HCT116 (cell line): ENCODE data around the gene GSK3A. TPM values are rescaled to one million over a fixed set of nuclear protein-coding genes. Genes with fewer than 3 reads are reported as not detected.

ENCODE experiments used
- ATAC-seq: fragments of 200-7000 bp; cut with Tn5 transposase; 2 replicates; pipeline ENCODE4 v1.9.1; 2020; ENCODE audit warnings: mild to moderate bottlenecking, moderate library complexity
- BruUV-seq: library from RNA; stranded (reverse); fragments of 400-500 nt; replicated peaks from 2 replicates; lab custom pipeline; 2021; lab: Mats Ljungman, UMichigan
- CTCF ChIA-PET: fragments of 300-600 bp; sonication (Branson Sonifier 250); formaldehyde crosslinking; loops from one replicate; lab custom pipeline; 2021; ENCODE audit warnings: antibody characterized with exemption; lab: Charles Lee
- POLR2A ChIA-PET: fragments of 300-600, 350-600 bp; sonication (Branson Sonifier 250); formaldehyde crosslinking; loops from one replicate; lab custom pipeline; 2021; ENCODE audit warnings: antibody characterized with exemption; lab: Charles Lee
- RAD21 ChIA-PET, 2 experiments: fragments of 300-600 bp; sonication (Branson Sonifier 250); formaldehyde crosslinking; loops; one replicate each; lab custom pipeline; 2023; ENCODE audit warnings: low total read pairs in 2 of 2; ENCODE audit not compliant: uncharacterized antibody in 2 of 2, unreplicated experiment in 2 of 2, low non-redundant PET in 1 of 2; lab: Charles Lee
- DNase-seq: peaks from one replicate; pipeline ENCODE4 v3.0.0-alpha.2; 2010; ENCODE audit warnings: low read depth, low spot score
- H2AFZ ChIP-seq: fragments of 200-600 bp; shearing (Covaris generic), sonication (generic); 2 replicates; pipeline ENCODE4 v1.6.1; 2017; ENCODE audit warnings: low read depth, mixed run types, mixed read lengths, antibody characterized with exemption, low read length; ENCODE audit not compliant: poor library complexity, severe bottlenecking
- H3K27ac ChIP-seq: 2 replicates; pipeline ENCODE4 v1.5.1; 2012; ENCODE audit warnings: low read depth, low read length
- H3K27me3 ChIP-seq: fragments of 200-600 bp; sonication (generic); 2 replicates; pipeline ENCODE4 v1.6.1; 2016; ENCODE audit warnings: mixed run types, low read length, mixed read lengths; ENCODE audit not compliant: insufficient read depth
- H3K36me3 ChIP-seq, 2 experiments: fragments of 200-500 bp in 1 of 2; fragments of 200-600 bp in 1 of 2; sonication (Bioruptor generic) in 1 of 2; sonication (generic) in 1 of 2; 2 replicates each; pipeline versions ENCODE4 v1.5.1 to v1.6.1; 2014 to 2016; ENCODE audit warnings: low read length in 2 of 2, inconsistent platforms in 1 of 2, mixed read lengths in 1 of 2, mixed run types in 1 of 2; ENCODE audit not compliant: insufficient read depth in 2 of 2, control insufficient read depth in 1 of 2
- H3K4me1 ChIP-seq, 2 experiments: fragments of 200-600 bp in 1 of 2; sonication (generic) in 1 of 2; 2 replicates each; pipeline versions ENCODE4 v1.5.1 to v1.6.1; 2012 to 2017; ENCODE audit warnings: low read length in 2 of 2, inconsistent platforms in 1 of 2, mild to moderate bottlenecking in 1 of 2, mixed read lengths in 1 of 2, mixed run types in 1 of 2, moderate library complexity in 1 of 2; ENCODE audit not compliant: insufficient read depth in 2 of 2, control insufficient read depth in 1 of 2
- H3K4me2 ChIP-seq: fragments of 200-600 bp; sonication (generic); 2 replicates; pipeline ENCODE4 v1.6.1; 2017; ENCODE audit warnings: mixed run types, low read length, mixed read lengths
- H3K4me3 ChIP-seq, 2 experiments: fragments of 200-600 bp in 1 of 2; sonication (generic) in 1 of 2; replicated peaks in 1 of 2; 2 replicates each; pipeline ENCODE4 v1.5.1; 2011 to 2016; ENCODE audit warnings: low read length in 2 of 2, control low read depth in 1 of 2, low read depth in 1 of 2, mild to moderate bottlenecking in 1 of 2, mixed read lengths in 1 of 2, mixed run types in 1 of 2
- H3K79me2 ChIP-seq: fragments of 200-600 bp; sonication (generic); 2 replicates; pipeline ENCODE4 v1.6.1; 2017; ENCODE audit warnings: mild to moderate bottlenecking, mixed run types, low read length, moderate library complexity, mixed read lengths; ENCODE audit not compliant: insufficient read depth
- H3K9ac ChIP-seq: fragments of 200-600 bp; sonication (generic); 2 replicates; pipeline ENCODE4 v1.6.1; 2016; ENCODE audit warnings: low read length, mixed read lengths
- H3K9me2 ChIP-seq: fragments of 200-600 bp; sonication (generic), shearing (Covaris generic); 2 replicates; pipeline ENCODE4 v1.6.1; 2017; ENCODE audit warnings: mixed run types, mild to moderate bottlenecking, moderate library complexity; ENCODE audit not compliant: insufficient read depth
- H3K9me3 ChIP-seq, 2 experiments: fragments of 200-500 bp in 1 of 2; fragments of 200-600 bp in 1 of 2; sonication (Bioruptor generic) in 1 of 2; sonication (generic) in 1 of 2; 2 replicates each; pipeline ENCODE4 v1.6.1; 2014 to 2017; ENCODE audit warnings: low read length in 2 of 2, mixed read lengths in 2 of 2, inconsistent platforms in 1 of 2, low read depth in 1 of 2, mild to moderate bottlenecking in 1 of 2, mixed run types in 1 of 2, moderate library complexity in 1 of 2; ENCODE audit not compliant: control insufficient read depth in 1 of 2, insufficient read depth in 1 of 2
- H4K20me1 ChIP-seq: fragments of 200-600 bp; sonication (generic), shearing (Covaris generic); 2 replicates; pipeline ENCODE4 v1.6.1; 2017; ENCODE audit warnings: mixed run types, mild to moderate bottlenecking, moderate library complexity; ENCODE audit not compliant: insufficient read depth
- EGR1 ChIP-seq: IDR thresholded peaks from 2 replicates; pipeline ENCODE4 v1.6.1; 2012; ENCODE audit warnings: low read depth
- ELF1 ChIP-seq: IDR thresholded peaks from 2 replicates; pipeline ENCODE4 v1.6.1; 2012; ENCODE audit warnings: low read depth, borderline replicate concordance
- EZH2 ChIP-seq: fragments of 200-600 bp; sonication (generic); IDR thresholded peaks from 2 replicates; pipeline ENCODE4 v1.6.1; 2017; ENCODE audit warnings: antibody characterized with exemption, mixed run types
- EZH2phosphoT487 ChIP-seq: fragments of 200-600 bp; IDR thresholded peaks from 2 replicates; pipeline ENCODE4 v1.6.1; 2018; ENCODE audit warnings: antibody characterized with exemption, borderline replicate concordance
- JUND ChIP-seq: IDR thresholded peaks from 2 replicates; pipeline ENCODE4 v1.6.1; 2012
- SRF ChIP-seq: IDR thresholded peaks from 2 replicates; pipeline ENCODE4 v1.6.1; 2012; ENCODE audit warnings: low read depth
- TCF7L2 ChIP-seq: IDR thresholded peaks from 2 replicates; pipeline ENCODE4 v1.7.0; 2011; ENCODE audit warnings: borderline replicate concordance, inconsistent platforms; ENCODE audit not compliant: insufficient read depth, insufficient read length; ENCODE audit errors: extremely low read depth
- ZNF274 ChIP-seq: fragments of 200-500 bp; sonication (Bioruptor generic); IDR thresholded peaks from 2 replicates; pipeline ENCODE4 v1.6.1; 2014; ENCODE audit warnings: mild to moderate bottlenecking, low read depth, low read length, inconsistent platforms
- intact Hi-C: fragments of 100-400 bp; cut with micrococcal nuclease; formaldehyde crosslinking; loops from 2 replicates; pipeline ENCODE4 v1.10.0; 2022
- total RNA-seq: library from RNA; stranded (reverse); gene quantifications from one replicate; pipeline ENCODE4 v1.2.1, GENCODE V29; 2021; ENCODE audit not compliant: unreplicated experiment
- TF ChIP-seq, protein P1 (sequence below): IDR thresholded peaks from 2 replicates; pipeline ENCODE4 v1.6.1; 2012

The GSK3A gene
- total RNA-seq, 1 experiment from 2014 or later = 57.2 TPM

- no peak for TF ChIP-seq EZH2phosphoT487
Measured at GRCh38 chr19:42279155-42279901, 36.9 kb upstream of the GSK3A start (continued).

DNA sequence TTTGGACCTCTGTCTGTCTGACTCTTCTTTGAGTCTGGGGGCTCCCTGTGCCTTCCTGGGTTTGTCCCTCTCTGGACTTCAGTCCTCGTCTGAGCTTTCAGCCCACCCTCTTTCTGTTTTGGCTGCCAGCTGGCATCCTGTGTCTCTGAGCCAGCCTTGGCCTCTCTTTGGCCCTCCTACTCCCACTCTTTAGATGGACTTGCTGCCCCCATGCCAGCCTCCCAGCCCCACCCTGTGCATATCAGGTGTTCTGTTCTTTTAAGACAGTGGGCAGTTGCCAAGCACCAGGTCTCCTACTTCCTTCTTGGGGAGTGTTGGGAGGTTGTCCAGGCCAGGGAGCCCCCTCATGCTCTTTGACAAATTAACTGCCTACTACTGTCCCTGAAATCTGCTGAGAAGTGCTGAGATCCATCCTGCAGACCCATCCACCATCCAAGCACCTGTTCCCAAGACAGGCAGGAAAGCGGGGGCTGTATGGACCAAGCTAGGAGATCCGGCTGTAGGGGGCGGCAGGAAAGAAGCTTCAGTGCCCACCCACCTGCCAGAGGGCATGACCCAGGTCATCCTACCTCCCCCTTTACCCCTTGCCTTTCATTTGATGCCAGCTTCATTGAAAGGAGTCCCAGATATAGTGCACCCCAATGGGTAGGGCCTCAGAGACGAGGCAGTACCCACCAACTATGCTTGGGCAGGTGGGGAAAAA, 36.2 kb upstream of the GSK3A start:
- no peak for TF ChIP-seq EGR1
- TF ChIP-seq EZH2 = no peak
- TF ChIP-seq, protein P1, sequence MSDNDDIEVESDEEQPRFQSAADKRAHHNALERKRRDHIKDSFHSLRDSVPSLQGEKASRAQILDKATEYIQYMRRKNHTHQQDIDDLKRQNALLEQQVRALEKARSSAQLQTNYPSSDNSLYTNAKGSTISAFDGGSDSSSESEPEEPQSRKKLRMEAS = no peak
- no peak for TF ChIP-seq SRF
- no peak for TF ChIP-seq JUND
- TF ChIP-seq ELF1 = no peak
- TF ChIP-seq ZNF274 = no peak
- TF ChIP-seq TCF7L2 = no peak
- TF ChIP-seq, all 23 proteins: peak for 0
- ATAC-seq = no peak
- CTCF ChIA-PET = interaction anchor here (0.6 to 4.8 kb wide), 7 partner anchors 8 to 185 kb away, joined by 3 to 63 read pairs (median 17); partner anchors contain the start of gene GSK3A
- Histone ChIP-seq H3K4me3 (no peak overlapping the region), H2AFZ (no peak overlapping the region), H3K9ac (no peak overlapping the region), H3K27ac (peak overlapping the region; percentile 94), H3K36me3 (peaks cover 3 to 5% of the 10 kb centered on the region in 2 experiments; a peak in 2 of 4 replicates), H3K4me2 (peak overlapping the region; percentile 97), H3K4me1 (peaks cover 43 to 59% of the 10 kb centered on the region in 2 experiments), H3K9me2 (no peaks in the 10 kb centered on the region), H3K27me3 (no peaks in the 10 kb centered on the region), H4K20me1 (no peaks in the 10 kb centered on the region), H3K79me2 (no peaks in the 10 kb centered on the region; the same call in 1 of the 2 replicates), H3K9me3 (no peaks in the 10 kb centered on the region)
- intact Hi-C loops = loop anchor here (1.0 kb wide), 1 partner anchor 32 kb away; no protein-coding TSS in a partner anchor
- POLR2A ChIA-PET = interaction anchor here (0.7 to 2.5 kb wide), 3 partner anchors 23 to 35 kb away, joined by 3 to 19 read pairs (median 3); partner anchors contain the start of genes ERF, PAFAH1B3 and PRR19
- RAD21 ChIA-PET = interaction anchor here (0.6 to 1.4 kb wide), 3 partner anchors 30 to 34 kb away, joined by 4 to 6 read pairs (median 5); no protein-coding TSS in a partner anchor
- no TSS peak for BruUV-seq
- no peak for DNase-seq
